GM20431 (cell line): ENCODE measurements around the gene FAM234A.

ENCODE experiments used
- in situ Hi-C: fragments of 300-500 bp; cut with MseI, MboI; formaldehyde crosslinking; loops from one replicate; pipeline ENCODE4 v1.15.0; 2020; ENCODE audit warnings: low sequenced_read_pairs; ENCODE audit not compliant: unreplicated experiment

Gene FAM234A

GRCh38 chr16:290681-291405, 56.2 kb downstream of the FAM234A start:
- in situ Hi-C loops = no loop called here

GRCh38 chr16:291539-291938, 56.9 kb downstream of the FAM234A start:
- in situ Hi-C loops = no loop called here

- in situ Hi-C loops = no loop called here
Measured at GRCh38 chr16:293043-293775, 58.6 kb downstream of the FAM234A start.

GRCh38 chr16:296276-296675, 61.7 kb downstream of the FAM234A start:
- in situ Hi-C loops = no loop called here

- in situ Hi-C loops = no loop called here
Measured at GRCh38 chr16:296806-297510, 62.3 kb downstream of the FAM234A start.

GRCh38 chr16:297832-298231, 63.2 kb downstream of the FAM234A start:
- in situ Hi-C loops = no loop called here

GRCh38 chr16:301235-301634, 66.6 kb downstream of the FAM234A start:
- in situ Hi-C loops = no loop called here

- in situ Hi-C loops = no loop called here
Measured at GRCh38 chr16:301950-302349, 67.3 kb downstream of the FAM234A start.

GRCh38 chr16:303760-304505, 69.3 kb downstream of the FAM234A start:
- in situ Hi-C loops = no loop called here

- in situ Hi-C loops = no loop called here
Measured at GRCh38 chr16:305916-306626, 71.5 kb downstream of the FAM234A start.

GRCh38 chr16:306911-307370, 72.3 kb downstream of the FAM234A start:
- in situ Hi-C loops = no loop called here

GRCh38 chr16:307691-308312, 73.2 kb downstream of the FAM234A start:
- in situ Hi-C loops = no loop called here

- in situ Hi-C loops = no loop called here
Measured at GRCh38 chr16:309476-309875, 74.9 kb downstream of the FAM234A start.

- in situ Hi-C loops = no loop called here
Measured at GRCh38 chr16:311725-312124, 77.1 kb downstream of the FAM234A start.

GRCh38 chr16:314351-314750, 79.7 kb downstream of the FAM234A start:
- in situ Hi-C loops = no loop called here

- in situ Hi-C loops = no loop called here
Measured at GRCh38 chr16:314795-315299, 80.2 kb downstream of the FAM234A start.
